Hippocampal formation (tissue), 2 donors: ENCODE measurements around the gene C12orf56.

Experiments used
- DNase-seq, 2 donors: peaks; one replicate each; lab custom pipeline; 2025; lab: John Stamatoyannopoulos, UW

Gene C12orf56, protein sequence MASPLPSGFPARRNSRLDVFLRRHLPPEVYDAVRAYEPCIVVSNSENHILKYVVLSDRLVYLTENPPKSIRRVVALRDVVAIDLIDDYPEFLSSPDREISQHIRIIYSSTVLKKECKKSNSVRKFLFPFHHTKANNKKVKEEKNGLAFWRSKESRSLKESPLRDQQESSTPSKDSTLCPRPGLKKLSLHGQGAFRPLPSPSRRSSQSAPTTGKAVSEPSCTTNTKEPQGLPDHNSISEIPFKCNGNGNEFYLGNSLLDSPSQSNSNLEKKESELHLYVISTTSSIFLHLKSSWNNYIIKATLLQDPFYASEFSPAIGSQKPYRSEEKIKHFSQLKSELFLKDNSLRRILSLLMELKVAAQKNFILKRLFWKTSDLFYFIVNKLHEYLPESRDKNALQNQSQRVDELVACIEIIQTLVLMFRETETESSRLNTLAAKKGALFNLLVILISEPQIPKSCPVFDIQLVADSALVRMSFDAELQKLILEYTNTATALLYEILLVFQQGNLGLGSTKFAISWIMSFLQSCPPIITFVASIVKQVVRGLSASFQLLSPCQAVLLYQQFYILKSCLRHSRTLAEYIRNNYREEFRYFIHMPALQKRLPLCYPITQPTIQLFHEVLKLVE

DNA sequence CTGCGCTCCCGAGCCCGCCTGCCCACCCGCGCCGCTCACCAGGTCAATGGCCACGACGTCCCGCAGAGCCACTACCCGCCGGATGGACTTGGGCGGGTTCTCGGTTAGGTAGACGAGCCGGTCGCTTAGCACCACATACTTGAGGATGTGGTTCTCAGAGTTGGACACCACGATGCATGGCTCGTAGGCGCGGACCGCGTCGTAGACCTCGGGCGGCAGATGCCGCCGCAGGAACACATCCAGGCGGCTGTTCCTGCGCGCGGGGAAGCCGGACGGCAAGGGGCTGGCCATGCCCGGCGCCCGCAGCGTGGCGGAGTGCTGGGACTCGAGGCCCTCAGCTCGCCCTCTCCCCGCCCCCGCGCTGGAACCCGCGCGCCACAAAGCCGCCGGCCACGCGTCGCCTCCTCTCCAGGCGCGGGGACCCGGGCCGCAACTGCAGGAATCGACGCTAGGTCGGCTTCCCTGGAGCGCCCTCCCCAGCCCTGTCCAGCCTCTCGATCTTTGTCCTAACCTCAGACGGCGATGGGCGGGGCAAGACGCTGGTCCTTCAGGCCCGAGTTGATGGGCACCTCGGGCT, at the start of gene C12orf56:
C12orf56 (minus strand) TSS at position 484 of the 577 bp plus-strand sequence; CDS start at position 291, 193 bp downstream.
- no peak for DNase-seq

DNA sequence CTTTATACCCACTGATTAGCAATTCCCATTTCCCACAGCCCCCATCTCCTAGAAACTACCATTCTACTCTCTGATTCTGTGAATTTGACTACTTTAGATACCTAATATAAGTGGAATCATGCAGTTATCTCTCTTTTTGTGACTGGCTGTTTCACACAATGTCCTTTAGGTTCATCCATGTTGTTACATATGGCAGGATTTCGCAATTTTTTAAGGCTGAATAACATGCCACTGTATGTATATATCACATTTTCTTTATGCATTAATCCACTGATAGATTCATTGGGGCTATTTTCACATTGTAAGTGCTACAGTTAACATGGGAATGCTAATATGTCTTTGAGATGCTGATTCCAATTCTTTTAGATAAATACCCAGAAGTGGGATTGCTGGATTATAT, 49.5 kb upstream of the C12orf56 start:
- no peak for DNase-seq

DNA sequence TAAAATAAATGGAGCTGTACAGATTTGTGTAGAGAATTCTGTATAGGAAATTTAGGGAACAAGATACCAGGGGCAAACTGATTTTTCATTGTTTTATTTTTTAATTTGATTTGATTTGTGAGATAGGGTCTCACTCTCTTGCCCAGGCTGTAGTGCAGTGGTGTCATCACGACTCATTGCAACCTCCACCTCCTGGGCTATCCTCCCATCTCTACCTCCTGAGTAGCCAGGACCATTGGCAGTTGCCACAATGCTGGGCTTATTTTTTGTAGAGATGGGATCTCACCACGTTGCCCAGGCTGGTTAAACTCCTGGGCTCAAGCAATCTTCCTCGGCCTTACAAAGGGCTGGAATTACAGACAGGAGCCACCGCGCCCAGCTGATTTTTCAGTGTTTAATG, 43.4 kb upstream of the C12orf56 start:
- DNase-seq = no peak

DNA sequence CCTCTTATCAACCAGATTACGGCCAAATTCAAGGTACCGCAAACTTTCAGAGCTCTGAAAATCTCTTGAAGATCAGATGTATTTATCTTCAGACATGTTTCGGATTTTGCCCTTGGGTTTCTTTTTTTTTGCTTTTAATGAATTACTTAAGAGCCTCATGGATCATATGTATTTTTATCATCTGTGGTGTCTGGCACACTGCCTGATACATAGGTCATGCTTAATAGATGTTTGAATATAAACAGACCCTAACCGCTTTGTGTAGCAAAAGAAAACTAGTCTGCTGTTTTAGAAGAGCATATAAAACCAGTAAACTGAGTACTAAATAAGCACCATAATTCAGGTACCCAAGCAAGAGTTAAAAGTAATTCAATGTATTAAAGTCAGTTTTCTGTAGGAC, 41.2 kb upstream of the C12orf56 start:
- DNase-seq = no peak

DNA sequence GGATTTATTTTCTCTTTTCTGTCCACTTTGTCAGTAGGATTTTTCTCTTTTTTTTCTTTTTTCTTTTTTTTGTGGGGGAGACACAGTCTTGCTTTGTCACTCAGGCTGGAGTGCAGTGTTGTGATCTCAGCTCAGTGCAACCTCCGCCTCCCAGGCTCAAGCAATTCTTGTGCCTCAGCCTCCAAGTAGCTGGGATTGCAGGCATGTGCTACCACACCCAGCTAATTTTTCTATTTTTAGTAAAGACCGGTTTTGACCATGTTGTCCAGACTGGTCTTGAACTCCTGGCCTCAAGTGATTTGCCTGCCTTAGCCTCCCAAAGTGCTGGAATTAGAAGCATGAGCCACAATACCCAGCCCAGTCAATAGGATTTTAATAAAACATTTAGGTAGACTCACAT, 40.3 kb upstream of the C12orf56 start:
- no peak for DNase-seq

DNA sequence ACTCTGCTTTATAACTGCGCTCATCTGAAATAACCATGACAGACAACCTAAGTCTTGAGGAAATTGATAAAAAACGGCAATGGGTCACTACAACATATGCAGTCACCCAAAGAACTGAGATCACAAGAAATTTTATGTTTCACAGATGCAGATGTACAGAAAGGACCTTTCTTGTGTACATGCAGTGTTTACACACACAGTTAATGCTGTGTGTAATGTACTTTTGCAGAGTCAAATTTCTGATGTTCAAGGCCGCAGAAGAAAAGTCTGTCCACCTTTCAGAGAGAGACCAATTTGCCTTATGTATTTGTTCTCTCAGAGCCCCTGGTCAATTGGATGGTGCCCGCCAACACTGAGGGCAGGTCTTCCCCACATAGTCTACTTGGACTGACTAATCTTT, 38.4 kb upstream of the C12orf56 start:
- DNase-seq = no peak

DNA sequence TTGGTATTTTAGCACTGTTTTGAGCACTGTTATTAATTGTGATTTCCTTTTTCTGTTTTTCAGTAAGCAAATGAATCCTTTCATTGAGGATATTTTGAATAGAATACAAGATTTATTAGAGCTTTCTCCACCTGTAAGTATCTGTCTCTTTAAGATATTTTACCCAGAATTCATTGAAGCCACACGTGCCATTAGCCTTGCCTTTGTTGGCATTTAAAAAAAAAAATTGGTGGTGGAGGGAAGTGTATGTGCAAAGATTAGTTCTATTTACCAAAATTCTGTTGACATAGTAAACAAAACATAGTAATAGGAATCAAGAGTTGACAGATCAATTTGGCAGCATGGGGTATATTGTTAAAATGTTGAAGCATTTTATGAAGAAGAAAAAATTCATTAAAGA, 37.4 kb upstream of the C12orf56 start:
- no peak for DNase-seq

DNA sequence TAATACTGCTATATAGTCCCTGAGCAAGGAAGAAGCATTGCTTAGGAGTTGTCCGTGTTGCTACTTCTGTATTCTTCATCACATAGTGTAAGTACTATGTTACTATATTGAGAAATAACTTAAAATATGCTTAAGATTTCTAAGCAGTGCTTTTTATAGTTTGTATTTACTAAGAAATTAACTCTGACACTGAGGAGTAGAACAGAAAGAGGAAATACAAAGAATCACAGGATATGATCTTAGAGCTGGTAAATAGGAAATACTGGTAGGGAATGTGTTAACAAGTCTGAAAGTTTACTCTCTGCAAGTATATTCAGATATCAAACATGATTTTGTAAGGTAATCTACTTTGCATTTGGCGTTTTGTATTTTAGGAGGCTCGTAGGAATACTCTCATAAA, 29.1 kb upstream of the C12orf56 start:
- DNase-seq = no peak

DNA sequence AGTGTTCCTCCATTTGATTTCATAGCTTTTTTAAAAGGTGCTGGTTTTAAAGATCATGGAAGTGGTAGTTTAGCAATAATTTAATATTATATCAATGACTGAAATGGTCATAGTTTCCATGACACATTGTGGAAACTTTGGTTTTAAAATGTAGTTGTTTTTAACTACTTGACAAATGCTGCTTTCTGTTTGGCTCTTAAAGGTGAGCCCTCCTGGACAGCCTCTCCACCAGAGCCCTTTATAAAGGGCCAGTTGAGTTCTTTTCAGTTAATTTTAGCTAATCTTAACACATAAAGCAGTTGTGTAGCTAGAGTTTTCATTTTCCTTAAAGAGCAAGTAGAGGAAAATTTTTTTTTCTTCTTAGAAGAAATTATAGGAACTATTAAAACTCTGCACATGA, 27.7 kb upstream of the C12orf56 start:
- DNase-seq = no peak

DNA sequence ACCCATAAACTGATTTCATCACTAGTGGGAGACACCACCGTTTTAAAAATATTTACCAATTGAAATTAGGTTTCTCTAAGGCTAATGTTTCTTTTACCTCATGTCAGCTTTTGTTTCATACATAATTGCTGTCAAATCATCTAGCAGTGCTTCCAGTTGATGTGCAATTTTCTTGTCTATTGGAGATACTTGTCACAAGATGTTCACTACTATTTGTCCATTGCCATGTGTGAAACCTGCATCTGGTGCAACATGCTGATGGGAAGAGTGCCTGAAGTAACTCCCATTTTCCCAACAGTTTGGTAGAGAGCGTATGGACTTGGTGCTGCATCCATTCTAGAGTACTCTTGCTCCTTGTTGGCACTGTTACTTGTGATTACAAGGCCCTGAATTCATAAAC, 23.3 kb upstream of the C12orf56 start:
- DNase-seq = no peak

DNA sequence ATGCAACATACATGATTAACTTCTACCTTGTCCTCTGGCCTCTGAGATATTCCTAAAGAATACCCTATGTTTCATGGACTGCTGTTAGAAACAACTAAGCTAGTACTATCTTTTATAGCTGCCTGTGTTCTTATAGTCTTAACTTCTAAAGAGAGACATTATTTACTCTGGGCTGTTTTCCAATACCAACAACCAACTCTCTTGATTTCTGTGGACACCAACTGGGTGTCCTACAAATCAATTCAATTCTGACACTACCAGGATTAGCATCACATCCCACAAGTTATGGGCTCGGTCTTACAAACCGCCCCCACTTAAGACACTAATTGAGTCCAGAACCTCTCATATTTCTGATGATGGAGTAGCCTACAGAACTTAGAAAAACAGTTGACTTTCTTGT, 21.9 kb upstream of the C12orf56 start:
- no peak for DNase-seq

DNA sequence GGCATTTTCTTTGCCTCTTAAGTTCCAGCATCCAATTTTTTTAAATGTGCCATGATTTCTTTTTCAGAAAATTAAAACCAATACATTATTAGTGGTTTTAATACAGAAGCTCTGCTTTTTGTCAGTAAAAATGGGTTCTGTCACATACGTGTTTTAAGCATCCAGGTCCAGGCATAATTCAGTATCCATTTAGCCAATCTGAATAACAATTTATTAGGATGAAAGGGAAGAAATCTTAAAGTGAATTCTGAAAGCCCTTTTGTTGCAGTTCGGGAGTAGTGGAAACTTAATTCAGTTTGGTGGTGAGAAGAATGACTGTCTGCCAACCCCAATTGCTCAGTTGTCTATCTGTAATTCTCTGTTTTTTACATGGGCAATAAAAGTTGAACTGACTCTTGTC, 20.9 kb upstream of the C12orf56 start:
- DNase-seq = no peak

DNA sequence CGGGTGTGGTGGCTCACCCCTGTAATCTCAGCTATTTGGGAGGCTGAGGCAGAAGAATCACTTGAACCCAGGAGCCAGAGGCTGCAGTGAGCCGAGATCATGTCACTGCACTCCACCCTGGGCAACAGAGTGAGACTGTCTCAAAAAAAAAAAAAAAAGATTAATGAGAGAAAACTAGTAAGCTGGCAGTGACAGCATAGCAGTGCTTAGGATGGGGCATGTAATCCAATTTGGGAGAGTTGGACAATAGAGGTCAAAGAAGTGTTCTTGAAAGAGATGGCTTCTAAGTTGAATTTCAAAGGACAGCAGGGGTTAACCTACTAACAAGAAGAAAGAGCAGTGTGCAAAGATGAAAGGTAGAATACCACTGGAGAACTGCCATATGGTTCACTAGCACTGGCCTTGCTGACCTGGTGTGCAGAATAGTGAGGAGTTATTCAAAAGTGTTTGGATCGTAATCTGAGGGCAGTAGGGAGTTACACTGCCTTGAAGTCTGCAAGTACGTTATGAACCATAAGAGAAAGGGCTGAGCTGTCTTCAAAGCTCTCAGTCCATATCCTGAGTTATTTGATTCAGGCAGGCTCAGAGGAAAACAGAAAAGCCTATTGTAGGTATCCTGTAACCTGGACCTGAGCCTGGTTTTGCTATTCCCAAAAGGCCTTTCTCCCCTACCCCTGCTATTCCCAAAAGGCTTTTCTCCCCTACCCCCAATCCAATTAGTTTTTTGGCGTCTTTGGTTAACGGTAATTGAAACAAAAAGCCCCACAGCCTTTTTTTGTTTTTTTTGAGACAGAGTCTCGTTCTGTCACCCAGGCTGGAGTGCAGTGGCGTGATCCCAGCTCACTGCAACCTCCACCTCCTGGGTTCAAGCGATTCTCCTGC, 17.0 kb upstream of the C12orf56 start:
- no peak for DNase-seq

DNA sequence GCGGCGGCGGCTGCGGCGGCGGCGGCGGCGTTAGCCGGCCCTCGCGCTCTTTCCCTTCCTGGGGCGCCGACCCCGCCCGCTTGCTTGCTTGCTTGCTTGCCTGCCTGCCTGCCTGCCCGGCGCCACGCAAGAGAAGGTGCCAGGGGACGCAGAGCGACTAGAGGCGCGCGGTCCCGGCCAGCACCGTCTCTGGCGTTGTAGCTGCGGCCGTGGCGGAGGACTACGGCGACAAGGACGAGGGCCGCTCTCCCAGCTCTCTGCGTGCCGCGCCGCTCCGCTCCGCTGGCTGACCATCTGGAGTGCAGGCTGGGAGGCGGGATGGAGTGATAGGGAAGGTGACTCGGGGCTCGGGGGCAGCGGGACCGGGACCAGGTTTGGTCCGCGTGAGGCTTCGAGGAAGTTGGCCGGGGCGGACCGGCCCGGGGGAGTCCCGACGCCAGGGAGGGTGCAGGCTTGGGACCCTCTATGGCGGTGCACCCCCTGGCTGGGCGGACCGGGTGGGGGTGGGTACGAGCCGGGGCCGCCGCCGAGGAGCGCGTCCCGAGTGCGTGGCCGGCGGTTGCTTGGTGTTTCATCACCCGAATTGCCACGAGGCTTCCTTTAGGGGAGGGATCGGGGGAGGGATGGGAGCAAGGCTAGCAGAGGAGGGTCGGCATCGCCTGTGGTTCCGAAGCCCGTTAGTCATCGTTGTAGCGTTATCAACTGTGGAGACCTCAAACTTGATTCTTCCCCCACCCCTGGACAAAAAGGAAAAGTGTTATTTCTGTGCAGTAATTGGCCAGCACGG, 14.1 kb upstream of the C12orf56 start:
- DNase-seq = peak in 1 of 2 donors; percentile 62

DNA sequence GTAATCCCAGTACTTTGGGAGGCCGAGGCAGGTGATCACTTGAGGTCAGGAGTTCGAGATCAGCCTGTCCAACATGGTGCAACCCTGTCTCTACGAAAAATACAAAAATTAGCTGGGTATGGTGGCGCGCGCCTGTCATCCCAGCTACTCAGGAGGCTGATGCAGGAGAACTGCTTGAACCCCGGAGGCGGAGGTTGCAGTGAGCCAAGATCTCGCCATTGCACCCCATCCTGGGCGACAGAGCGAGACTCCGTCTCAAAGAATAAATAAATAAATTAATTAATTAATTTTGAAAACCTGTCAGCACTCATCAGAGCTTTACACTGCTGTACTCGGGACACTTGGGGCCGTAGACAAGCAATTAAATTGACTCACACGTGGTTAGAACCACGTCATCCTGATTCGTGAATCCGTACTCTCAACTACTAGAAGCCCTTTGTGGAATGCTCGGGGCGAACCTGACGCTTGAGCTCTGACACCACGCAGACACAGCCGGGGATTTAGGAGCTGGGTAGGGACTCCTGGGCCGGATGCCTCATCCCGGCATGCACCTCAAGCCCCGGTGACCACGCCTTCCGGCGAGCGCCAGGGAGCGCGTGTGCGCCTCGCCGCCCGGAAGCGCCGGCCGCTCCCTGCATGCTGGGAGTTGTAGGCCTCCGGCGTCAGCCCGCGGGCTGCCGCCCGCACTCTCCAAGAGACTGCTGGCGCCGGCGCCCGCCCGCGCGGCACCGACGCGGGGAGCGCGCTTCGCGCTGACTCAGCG, 13.3 kb upstream of the C12orf56 start, which contains the start of gene XPOT:
XPOT (plus strand) TSS at position 686 of the 763 bp plus-strand sequence. CDS start 5,644 bp downstream, outside the sequence.
- DNase-seq = peak; percentile 88 to 89

DNA sequence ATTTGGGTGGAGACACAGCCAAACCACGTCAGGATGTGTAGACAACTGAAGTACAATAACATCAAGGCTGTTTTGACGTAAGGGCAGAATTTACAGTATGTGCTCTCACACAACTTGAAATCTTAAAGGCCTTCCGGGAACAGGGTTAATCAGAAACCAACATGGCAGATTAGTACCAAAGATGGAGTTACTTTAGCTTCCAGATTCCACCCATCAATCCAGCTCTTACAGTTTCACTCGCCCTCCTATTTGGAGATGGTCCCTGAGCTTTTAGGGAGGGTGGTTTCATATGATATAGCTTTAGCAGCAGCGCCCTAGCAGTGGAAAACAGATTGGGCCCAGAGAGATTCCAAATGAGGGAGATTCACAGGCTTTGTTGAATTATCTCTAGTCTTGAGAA, 11.6 kb upstream of the C12orf56 start:
- DNase-seq = no peak

DNA sequence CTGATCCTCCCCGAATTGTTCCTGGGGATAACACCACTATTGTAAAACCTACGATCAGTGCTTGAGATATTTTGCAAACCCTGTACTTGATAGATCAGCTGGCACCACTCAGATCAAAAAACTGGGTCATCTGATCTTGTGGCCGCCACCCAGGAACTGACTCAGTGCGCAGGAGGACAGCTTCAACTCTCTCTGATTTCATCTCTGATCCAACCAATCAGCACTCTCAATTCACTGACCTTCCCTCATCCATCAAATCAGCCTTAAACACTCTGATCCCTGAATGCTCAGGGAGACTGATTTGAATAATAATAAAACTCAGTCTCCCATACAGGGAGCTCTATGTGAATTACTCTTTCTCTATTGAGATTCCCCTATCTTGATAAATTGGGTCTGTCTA, 9.5 kb upstream of the C12orf56 start:
- DNase-seq = peak in 1 of 2 donors; percentile 31

DNA sequence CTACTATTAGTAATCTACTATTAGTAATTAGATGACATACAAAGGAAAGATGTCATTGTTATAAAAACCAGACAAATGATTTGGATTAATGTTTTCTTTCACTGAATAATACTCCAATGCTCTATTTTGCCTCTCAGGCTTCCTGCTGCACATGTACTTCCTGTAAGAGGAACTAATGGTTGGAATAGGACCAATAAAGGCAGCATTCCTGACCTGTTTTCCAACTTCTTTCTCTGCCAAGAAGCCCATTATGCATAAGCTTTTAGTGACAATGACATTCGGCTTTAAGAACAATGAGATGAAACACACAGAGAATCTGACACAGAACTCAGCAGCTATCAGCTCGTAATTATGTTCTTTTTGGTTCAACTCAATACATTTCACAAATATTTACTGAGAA, 5.2 kb upstream of the C12orf56 start:
- DNase-seq = no peak

DNA sequence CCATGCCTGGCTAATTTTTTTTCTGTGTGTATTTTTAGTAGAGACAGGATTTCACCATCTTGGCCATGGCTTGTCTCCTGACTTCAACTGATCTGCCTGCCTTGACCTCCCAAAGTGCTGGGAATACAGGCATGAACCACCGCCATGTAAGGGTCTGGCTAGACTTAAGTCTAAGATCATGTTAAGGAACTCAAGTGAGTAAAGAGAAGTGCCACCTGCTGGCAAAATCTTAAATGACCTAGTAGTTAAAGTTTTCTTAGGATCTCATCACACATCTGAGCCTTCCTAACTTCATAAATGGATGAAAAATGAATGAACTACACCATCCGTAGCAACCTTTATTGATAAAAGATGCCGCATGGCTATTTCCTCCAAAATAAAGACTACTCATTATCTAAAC, 1.7 kb upstream of the C12orf56 start:
- DNase-seq = no peak

DNA sequence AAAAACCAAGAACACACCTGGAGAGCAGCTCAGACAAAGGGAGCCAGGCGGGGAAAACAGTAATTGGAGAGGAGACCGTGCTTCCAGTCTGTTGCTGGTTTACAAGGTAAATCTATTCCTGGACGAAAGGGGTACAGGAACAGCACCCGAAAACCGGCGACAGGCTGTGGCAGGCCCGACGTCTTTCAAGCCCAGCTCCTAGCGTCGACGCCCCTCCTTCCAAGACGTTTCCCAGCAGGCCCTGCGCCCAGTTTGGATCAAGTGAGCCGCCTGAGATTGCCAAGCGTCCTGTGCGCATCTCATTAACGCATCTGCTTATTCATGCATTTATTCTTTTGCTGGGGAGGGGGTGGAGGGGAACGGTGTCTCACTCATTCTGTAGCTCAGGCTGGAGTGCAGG, 1.4 kb downstream of the C12orf56 start:
- DNase-seq = no peak
